Breast epithelium (tissue), 4 donors: Measurements from ENCODE around the gene PRSS48. TPM values are rescaled to one million over a fixed set of nuclear protein-coding genes. Genes with fewer than 3 reads are reported as not detected.
A peak's percentile ranks its signal among the peaks of the same experiment; 100 is the strongest.

Experiments used
- DNase-seq, 2 donors: peaks; one replicate each; pipeline ENCODE4 v3.0.0-alpha.2; 2019; ENCODE audit warnings: low spot score in 2 of 2
- H3K27ac ChIP-seq, 2 donors: fragments of 200-600 bp; sonication (generic) in 1 of 2; one replicate each; pipeline ENCODE4 v1.5.1; 2016 to 2019; ENCODE audit warnings: mild to moderate bottlenecking in 1 of 2
- H3K27me3 ChIP-seq, 2 donors: fragments of 200-600 bp; sonication (generic) in 1 of 2; one replicate each; pipeline versions ENCODE4 v1.5.1 to v1.6.0; 2017 to 2019; ENCODE audit warnings: control low read depth in 1 of 2, mild to moderate bottlenecking in 1 of 2
- H3K36me3 ChIP-seq: fragments of 200-600 bp; one replicate; pipeline ENCODE4 v1.5.1; 2019
- H3K4me1 ChIP-seq, 2 donors: fragments of 200-600 bp; sonication (generic); one replicate each; pipeline ENCODE4 v1.5.1; 2016 to 2019; ENCODE audit warnings: control low read depth in 1 of 2
- H3K4me3 ChIP-seq, 3 donors: fragments of 200-600 bp; sonication (generic); 1 replicate in 2 of 3; 2 replicates in 1 of 3; pipeline ENCODE4 v1.5.1; 2016 to 2019; ENCODE audit warnings: mild to moderate bottlenecking in 3 of 3, moderate library complexity in 2 of 3
- H3K9me3 ChIP-seq, 2 donors: fragments of 200-600 bp; sonication (generic) in 1 of 2; one replicate each; pipeline ENCODE4 v1.5.1; 2016 to 2019; ENCODE audit warnings: control low read depth in 1 of 2
- POLR2A ChIP-seq: fragments of 450-650 bp; IDR thresholded peaks from one replicate; pipeline ENCODE4 v1.6.1; 2016; ENCODE audit warnings: antibody characterized with exemption, mild to moderate bottlenecking, moderate library complexity
- POLR2AphosphoS5 ChIP-seq, 3 donors: sonication (generic); formaldehyde crosslinking; IDR thresholded peaks; one replicate each; pipeline ENCODE4 v1.6.1; 2017; ENCODE audit warnings: antibody characterized with exemption in 3 of 3
- intact Hi-C: fragments of 100-400 bp; cut with DNase I; formaldehyde crosslinking; loops from one replicate; pipeline ENCODE4 v1.15.1; 2023; ENCODE audit warnings: low total_unique reads
- total RNA-seq, 3 donors: library from RNA; depleted of rRNA; stranded (reverse); fragments of >200 nt; gene quantifications; one replicate each; pipeline ENCODE4 v1.1.0, GENCODE V29; 2016
- TF ChIP-seq, protein P1 (sequence below), 3 donors: fragments of 450-650 bp; IDR thresholded peaks; one replicate each; pipeline ENCODE4 v1.5.1; 2016 to 2017; ENCODE audit warnings: antibody characterized with exemption in 3 of 3, mild to moderate bottlenecking in 3 of 3, moderate library complexity in 3 of 3

The PRSS48 gene
- total RNA-seq, 3 donors from 2014 or later = not detected

GRCh38 chr4:151323667-151324066 is 46.7 kb downstream of the PRSS48 start:
- TF ChIP-seq POLR2AphosphoS5 (IDR thresholded peaks at IDR 0.05) = no peak
- TF ChIP-seq, protein P1, sequence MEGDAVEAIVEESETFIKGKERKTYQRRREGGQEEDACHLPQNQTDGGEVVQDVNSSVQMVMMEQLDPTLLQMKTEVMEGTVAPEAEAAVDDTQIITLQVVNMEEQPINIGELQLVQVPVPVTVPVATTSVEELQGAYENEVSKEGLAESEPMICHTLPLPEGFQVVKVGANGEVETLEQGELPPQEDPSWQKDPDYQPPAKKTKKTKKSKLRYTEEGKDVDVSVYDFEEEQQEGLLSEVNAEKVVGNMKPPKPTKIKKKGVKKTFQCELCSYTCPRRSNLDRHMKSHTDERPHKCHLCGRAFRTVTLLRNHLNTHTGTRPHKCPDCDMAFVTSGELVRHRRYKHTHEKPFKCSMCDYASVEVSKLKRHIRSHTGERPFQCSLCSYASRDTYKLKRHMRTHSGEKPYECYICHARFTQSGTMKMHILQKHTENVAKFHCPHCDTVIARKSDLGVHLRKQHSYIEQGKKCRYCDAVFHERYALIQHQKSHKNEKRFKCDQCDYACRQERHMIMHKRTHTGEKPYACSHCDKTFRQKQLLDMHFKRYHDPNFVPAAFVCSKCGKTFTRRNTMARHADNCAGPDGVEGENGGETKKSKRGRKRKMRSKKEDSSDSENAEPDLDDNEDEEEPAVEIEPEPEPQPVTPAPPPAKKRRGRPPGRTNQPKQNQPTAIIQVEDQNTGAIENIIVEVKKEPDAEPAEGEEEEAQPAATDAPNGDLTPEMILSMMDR (IDR thresholded peaks at IDR 0.05) = no peak
- TF ChIP-seq POLR2A = no peak
- intact Hi-C loops = no loop called here
- Histone ChIP-seq H3K36me3 (no peaks in the 10 kb centered on the region), H3K4me3 (peak overlapping the region; percentile 70 to 86 (median 85)), H3K27me3 (no peaks in the 10 kb centered on the region), H3K27ac (peak overlapping the region; percentile 94 to 95), H3K4me1 (no peaks in the 10 kb centered on the region), H3K9me3 (no peaks in the 10 kb centered on the region)
- no peak for DNase-seq

GRCh38 chr4:151324124-151324751 is 47.3 kb downstream of the PRSS48 start:
- Histone ChIP-seq H3K4me1 (no peaks in the 10 kb centered on the region), H3K27me3 (no peaks in the 10 kb centered on the region), H3K9me3 (no peaks in the 10 kb centered on the region), H3K36me3 (no peaks in the 10 kb centered on the region), H3K27ac (peak overlapping the region; percentile 94 to 95), H3K4me3 (peak overlapping the region; percentile 70 to 86 (median 85))
- DNase-seq = no peak
- TF ChIP-seq POLR2A = no peak
- no peak for TF ChIP-seq POLR2AphosphoS5 (IDR thresholded peaks at IDR 0.05)
- TF ChIP-seq, protein P1 (IDR thresholded peaks at IDR 0.05) = no peak
- intact Hi-C loops = no loop called here

DNA sequence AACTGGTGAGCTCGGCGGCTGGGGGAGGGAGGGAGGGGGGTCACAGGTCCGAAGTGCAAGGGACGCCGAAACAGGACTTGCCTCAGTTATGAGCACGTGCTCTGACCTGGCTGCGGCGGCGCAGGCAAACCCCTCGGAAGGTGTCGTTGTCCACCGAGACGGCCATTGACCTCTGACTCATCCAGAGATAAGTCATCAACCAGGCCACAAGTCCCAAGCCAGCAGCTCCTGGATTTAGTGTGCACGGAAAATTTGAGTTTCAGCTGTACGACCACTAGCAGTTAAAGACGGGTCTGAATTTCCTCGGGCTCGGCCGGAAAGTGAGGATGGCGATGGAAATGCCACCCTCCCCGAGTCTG is 47.8 kb downstream of the PRSS48 start:
- Histone ChIP-seq H3K4me3 (peak overlapping the region; percentile 70 to 86 (median 85)), H3K27ac (peak overlapping the region; percentile 94 to 95), H3K36me3 (no peaks in the 10 kb centered on the region), H3K9me3 (no peaks in the 10 kb centered on the region), H3K4me1 (no peaks in the 10 kb centered on the region), H3K27me3 (no peaks in the 10 kb centered on the region)
- DNase-seq = peak in 1 of 2 donors; percentile 42
- intact Hi-C loops = no loop called here
- TF ChIP-seq POLR2A (no peak), POLR2AphosphoS5 (IDR thresholded peaks at IDR 0.05) (no peak)
- TF ChIP-seq, protein P1 (IDR thresholded peaks at IDR 0.05) = no peak

DNA sequence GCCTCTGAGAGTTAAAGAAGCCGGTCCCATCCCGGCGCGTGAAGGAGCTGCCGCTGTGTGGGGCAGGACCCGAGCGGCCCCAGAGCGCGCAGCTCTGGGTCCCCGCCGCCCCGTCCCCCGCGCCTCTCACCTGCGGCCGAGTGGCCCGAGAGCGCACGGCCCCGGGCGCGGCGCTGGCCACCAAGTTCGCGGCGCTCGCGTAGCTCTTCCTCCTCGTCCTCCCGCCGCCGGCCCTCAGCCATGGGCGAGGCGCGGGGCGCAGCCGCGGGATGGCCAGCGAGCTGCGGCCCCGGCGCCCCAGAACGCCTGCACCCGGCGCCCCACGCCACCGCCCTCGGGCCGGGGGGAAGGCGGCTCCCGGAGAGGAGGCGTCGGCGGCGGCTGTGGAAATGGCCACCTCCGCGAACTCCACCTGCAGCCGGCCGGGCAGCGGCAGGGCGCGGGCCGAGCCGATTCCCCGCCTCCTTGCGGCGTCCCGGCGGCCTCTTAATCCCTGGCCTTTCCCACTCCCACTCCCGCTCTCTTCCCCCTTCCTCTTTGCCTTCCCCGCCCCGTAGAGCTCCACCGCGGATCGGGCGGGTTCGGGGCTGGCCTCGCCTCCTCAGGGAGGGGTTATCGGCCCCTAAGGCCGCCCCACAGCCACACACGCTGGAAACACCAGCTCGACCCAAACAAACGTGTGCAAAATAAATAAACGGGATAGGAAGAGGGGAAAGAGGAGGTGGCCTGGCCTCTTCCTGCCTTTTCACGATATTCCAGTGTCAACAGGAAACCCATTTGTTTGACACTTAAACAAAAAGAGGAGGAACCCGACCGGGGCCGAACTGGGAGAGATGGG is 48.4 kb downstream of the PRSS48 start, which contains the start of gene SH3D19:
SH3D19 (minus strand) TSS at position 495 of the 838 bp plus-strand sequence; CDS start at position 242, 253 bp downstream.
- intact Hi-C loops = no loop called here

More for the DNA sequence above, 48.4 kb downstream of the PRSS48 start, which contains the start of gene SH3D19:
- Histone ChIP-seq H3K4me3 (peak within 1 kb of the TSS; percentile 70 to 86 (median 85)), H3K4me1 (no peaks in the 10 kb centered on the region), H3K27ac (peak within 1 kb of the TSS; percentile 94 to 95), H3K36me3 (no peaks in the 10 kb centered on the region), H3K27me3 (no peaks in the 10 kb centered on the region), H3K9me3 (no peaks in the 10 kb centered on the region)
- peak; percentile 32 to 60 (median 32) for TF ChIP-seq POLR2AphosphoS5 (IDR thresholded peaks at IDR 0.05)
- TF ChIP-seq, protein P1 (IDR thresholded peaks at IDR 0.05) = peak in 1 of 3 donors; percentile 20
- TF ChIP-seq POLR2A = peak; percentile 55
- DNase-seq = peak; percentile 63 to 69
